Skeletal muscle tissue (tissue), 5 donors: ENCODE results near the gene PET100. TPM values are rescaled to one million over a fixed set of nuclear protein-coding genes. Genes with fewer than 3 reads are reported as not detected.
A peak's percentile ranks its signal among the peaks of the same experiment; 100 is the strongest.

Experiments
- H3K27ac ChIP-seq: one replicate; pipeline ENCODE4 v1.7.0; 2013; ENCODE audit warnings: mild to moderate bottlenecking, low read depth, low read length, inconsistent platforms
- H3K27me3 ChIP-seq, 3 donors: one replicate each; pipeline ENCODE4 v1.7.0; 2013; ENCODE audit warnings: low read length in 3 of 3; ENCODE audit not compliant: control insufficient read depth in 3 of 3, insufficient read depth in 3 of 3
- H3K36me3 ChIP-seq, 3 donors: one replicate each; pipeline ENCODE4 v1.7.0; 2013; ENCODE audit warnings: low read length in 3 of 3; ENCODE audit not compliant: control insufficient read depth in 3 of 3, insufficient read depth in 3 of 3
- H3K4me1 ChIP-seq, 3 donors: one replicate each; pipeline ENCODE4 v1.7.0; 2013; ENCODE audit warnings: low read length in 3 of 3, mild to moderate bottlenecking in 3 of 3; ENCODE audit not compliant: control insufficient read depth in 3 of 3, insufficient read depth in 3 of 3
- H3K4me3 ChIP-seq, 3 donors: one replicate each; pipeline ENCODE4 v1.7.0; 2013; ENCODE audit warnings: low read length in 3 of 3
- H3K9ac ChIP-seq, 3 donors: one replicate each; pipeline ENCODE4 v1.7.0; 2013; ENCODE audit warnings: low read length in 3 of 3, mild to moderate bottlenecking in 3 of 3, moderate library complexity in 2 of 3, low read depth in 1 of 3
- H3K9me3 ChIP-seq, 3 donors: one replicate each; pipeline ENCODE4 v1.7.0; 2013; ENCODE audit warnings: low read length in 3 of 3; ENCODE audit not compliant: control insufficient read depth in 3 of 3
- small RNA-seq: library from RNA; depleted of rRNA; stranded (forward); fragments of <200 nt; gene quantifications from one replicate; pipeline ENCODE3, GENCODE V24; 2014
- total RNA-seq: library from RNA; depleted of rRNA; stranded (reverse); fragments of >200 nt; gene quantifications from one replicate; pipeline ENCODE4 v1.2.3, GENCODE V29; 2014
- donor health status: Osteomylitis.

Gene PET100
- total RNA-seq, 1 donor from 2014 or later, result 44.9 TPM

DNA sequence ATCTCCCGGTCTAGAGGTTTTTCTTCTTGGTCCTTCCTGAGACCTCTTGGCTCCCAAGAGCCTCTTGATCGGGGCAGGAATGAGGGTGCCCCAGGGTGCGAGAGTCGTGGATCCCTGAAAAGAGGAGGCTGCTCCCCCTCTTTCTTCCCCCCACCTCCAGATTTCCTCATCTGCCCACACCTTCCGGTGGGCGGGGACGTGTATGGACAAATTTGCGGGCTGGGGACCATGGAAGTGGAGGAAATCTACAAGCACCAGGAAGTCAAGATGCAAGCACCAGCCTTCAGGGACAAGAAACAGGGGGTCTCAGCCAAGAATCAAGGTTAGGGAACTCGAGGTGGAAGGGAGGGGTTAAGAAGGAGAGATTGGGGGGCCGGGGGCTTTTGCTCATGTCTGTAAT lies 47.3 kb downstream of the PET100 start, which contains the start of gene MCEMP1:
Gene MCEMP1, plus strand, starts transcription at position 237 of the 400 bp plus-strand sequence. Its CDS starts 31 bp downstream, at position 268.
- no peaks in the 10 kb centered on the region for H3K9me3 ChIP-seq
- H3K27ac ChIP-seq, result no peak within 1 kb of the TSS
- no peak within 1 kb of the TSS for H3K4me3 ChIP-seq
- no peaks in the 10 kb centered on the region for H3K36me3 ChIP-seq
- H3K27me3 ChIP-seq, result peaks cover 9 to 38% (median 21%) of the 10 kb centered on the region in 3 donors
- H3K9ac ChIP-seq, result no peak within 1 kb of the TSS
- peaks cover 11 to 22% (median 17%) of the 10 kb centered on the region in 3 donors for H3K4me1 ChIP-seq

- Histone ChIP-seq H3K9me3 (no peaks in the 10 kb centered on the region), H3K4me3 (no peak overlapping the region), H3K27me3 (peaks cover 9 to 34% (median 18%) of the 10 kb centered on the region in 3 donors), H3K36me3 (peaks cover 6 to 8% (median 6%) of the 10 kb centered on the region in 3 donors), H3K27ac (no peak overlapping the region), H3K9ac (no peak overlapping the region), H3K4me1 (peaks cover 15 to 29% (median 20%) of the 10 kb centered on the region in 3 donors)
Measured at GRCh38 chr19:7677669-7678311, 48.2 kb downstream of the PET100 start.

DNA sequence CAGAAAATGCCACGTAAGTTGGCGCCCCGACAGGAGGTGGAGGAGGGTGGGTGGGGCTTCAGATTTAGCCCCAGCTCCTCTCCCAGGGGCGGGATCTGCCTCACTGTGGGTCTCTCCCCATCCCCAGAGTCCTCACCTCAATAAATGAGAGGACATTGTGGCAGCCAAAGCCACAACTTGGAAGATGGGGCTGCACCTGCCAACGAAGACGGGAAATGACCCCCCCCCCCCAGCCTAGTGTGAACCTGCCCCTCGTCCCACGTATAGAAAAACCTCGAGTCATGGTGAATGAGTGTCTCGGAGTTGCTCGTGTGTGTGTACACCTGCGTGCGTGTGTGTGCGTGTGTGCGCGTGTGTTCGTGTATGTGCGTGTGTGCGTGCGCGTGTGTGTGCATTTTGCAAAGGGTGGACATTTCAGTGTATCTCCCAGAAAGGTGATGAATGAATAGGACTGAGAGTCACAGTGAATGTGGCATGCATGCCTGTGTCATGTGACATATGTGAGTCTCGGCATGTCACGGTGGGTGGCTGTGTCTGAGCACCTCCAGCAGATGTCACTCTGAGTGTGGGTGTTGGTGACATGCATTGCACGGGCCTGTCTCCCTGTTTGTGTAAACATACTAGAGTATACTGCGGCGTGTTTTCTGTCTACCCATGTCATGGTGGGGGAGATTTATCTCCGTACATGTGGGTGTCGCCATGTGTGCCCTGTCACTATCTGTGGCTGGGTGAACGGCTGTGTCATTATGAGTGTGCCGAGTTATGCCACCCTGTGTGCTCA lies 49.6 kb downstream of the PET100 start:
- peaks cover 15 to 29% (median 20%) of the 10 kb centered on the region in 3 donors for H3K4me1 ChIP-seq
- peaks cover 7 to 13% (median 10%) of the 10 kb centered on the region in 3 donors for H3K36me3 ChIP-seq
- H3K27me3 ChIP-seq, result peaks cover 9 to 28% (median 14%) of the 10 kb centered on the region in 3 donors
- no peak overlapping the region for H3K9ac ChIP-seq
- no peaks in the 10 kb centered on the region for H3K9me3 ChIP-seq
- H3K4me3 ChIP-seq, result peak overlapping the region in 1 of 3 donors; percentile 29
- H3K27ac ChIP-seq, result no peak overlapping the region

DNA sequence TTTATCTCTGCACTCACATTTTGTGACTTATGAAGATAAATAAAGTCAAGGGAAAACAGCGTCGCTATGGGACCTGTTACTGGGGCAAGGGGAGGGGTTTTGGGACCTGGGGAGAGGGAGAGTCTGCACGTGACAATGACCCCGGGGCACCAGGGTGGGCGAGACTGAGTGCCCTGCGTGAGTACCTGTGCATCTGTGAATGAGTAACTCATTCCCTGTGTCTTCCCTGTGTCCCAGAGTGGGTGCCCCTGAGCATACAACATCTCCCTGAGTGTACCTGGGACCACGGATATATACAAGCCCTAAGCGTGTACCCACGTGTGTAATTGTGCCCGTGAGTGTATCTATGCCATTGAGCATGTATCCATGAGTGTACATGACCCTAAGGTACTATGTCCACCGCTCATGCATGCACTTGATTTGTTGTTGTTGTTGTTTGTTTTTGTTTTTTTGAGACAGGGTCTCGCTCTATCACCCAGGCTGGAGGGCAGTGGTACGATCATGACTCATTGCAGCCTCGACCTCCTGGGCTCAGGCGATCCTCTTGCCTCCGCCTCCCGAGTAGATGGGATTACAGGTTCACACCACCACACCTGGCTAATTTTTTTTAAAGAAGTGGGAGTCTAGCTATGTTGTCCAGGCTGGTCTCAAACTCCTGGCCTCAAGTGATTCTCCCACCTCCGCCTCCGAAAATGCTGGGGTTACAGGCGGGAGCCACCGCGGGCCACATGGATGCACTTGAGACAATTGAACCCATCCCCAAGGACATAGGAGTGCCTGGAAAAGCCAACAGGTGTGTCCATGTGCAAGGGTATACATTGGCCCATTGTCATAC lies 50.4 kb downstream of the PET100 start:
- Histone ChIP-seq H3K4me1 (peaks cover 15 to 29% (median 20%) of the 10 kb centered on the region in 3 donors), H3K9ac (peak overlapping the region in 2 of 3 donors; percentile 40 to 94), H3K36me3 (peaks cover 7 to 13% (median 10%) of the 10 kb centered on the region in 3 donors), H3K4me3 (peak overlapping the region; percentile 75 to 88 (median 88)), H3K27me3 (peaks cover 9 to 28% (median 14%) of the 10 kb centered on the region in 3 donors), H3K27ac (peak overlapping the region; percentile 84), H3K9me3 (no peaks in the 10 kb centered on the region)

- peak within 1 kb of the TSS; percentile 75 to 88 (median 88) for H3K4me3 ChIP-seq
Measured at GRCh38 chr19:7680606-7681339, 51.2 kb downstream of the PET100 start, which contains the start of gene TRAPPC5. TRAPPC5 (plus strand) TSS chr19:7680833; CDS start chr19:7682254, 1,421 bp downstream.

More at GRCh38 chr19:7680606-7681339, 51.2 kb downstream of the PET100 start, which contains the start of gene TRAPPC5:
- peaks cover 15 to 29% (median 20%) of the 10 kb centered on the region in 3 donors for H3K4me1 ChIP-seq
- peaks cover 7 to 13% (median 10%) of the 10 kb centered on the region in 3 donors for H3K36me3 ChIP-seq
- H3K27me3 ChIP-seq, result peaks cover 8 to 27% (median 14%) of the 10 kb centered on the region in 3 donors
- H3K27ac ChIP-seq, result peak within 1 kb of the TSS; percentile 84
- H3K9me3 ChIP-seq, result no peaks in the 10 kb centered on the region
- H3K9ac ChIP-seq, result peak within 1 kb of the TSS; percentile 89 to 97 (median 94)

Small RNA genes lying within 50 kb of the gene (small RNA-seq; reads per million reads assigned to genes)
- gene MIR6792, result not detected

Other genes starting within 250 kb of the PET100 start
- gene PEX11G, start 140.8 kb upstream of the PET100 start, total RNA-seq, result 3.1 TPM
- 14.6 TPM for gene ZNF358, start 113.7 kb upstream of the PET100 start, total RNA-seq
- 5.2 TPM for gene MCOLN1, start 107.2 kb upstream of the PET100 start, total RNA-seq
- gene PNPLA6, start 94.1 kb upstream of the PET100 start, total RNA-seq, result 52.7 TPM
- not detected for gene CAMSAP3, start 33.9 kb upstream of the PET100 start, total RNA-seq
- 20.4 TPM for gene XAB2, start 248 bp upstream of the PET100 start, total RNA-seq
- gene PCP2, start 3.9 kb downstream of the PET100 start, total RNA-seq, result not detected
- gene STXBP2, start 7.3 kb downstream of the PET100 start, total RNA-seq, result 2.6 TPM
- gene RETN, start 39.3 kb downstream of the PET100 start, total RNA-seq, result 3.7 TPM
- gene MCEMP1, start 47.3 kb downstream of the PET100 start, total RNA-seq, result not detected
- gene TRAPPC5, start 51.0 kb downstream of the PET100 start, total RNA-seq, result 9.4 TPM
- under 0.01 TPM for gene FCER2, start 72.3 kb downstream of the PET100 start, total RNA-seq
- gene CLEC4G, start 102.3 kb downstream of the PET100 start, total RNA-seq, result 0.52 TPM
- 5.2 TPM for gene CD209, start 117.7 kb downstream of the PET100 start, total RNA-seq
- not detected for gene CLEC4M, start 133.4 kb downstream of the PET100 start, total RNA-seq
- gene EVI5L, start 200.4 kb downstream of the PET100 start, total RNA-seq, result 9.4 TPM
- gene PRR36, start 244.6 kb downstream of the PET100 start, total RNA-seq, result not detected